HepG2 (cell line): Measurements from ENCODE around the gene NLRC5.

Experiments used
- ERF ChIP-seq: IDR thresholded peaks from 2 replicates; pipeline ENCODE4 v1.6.1; 2018; ENCODE audit warnings: missing biosample characterization, missing genetic modification reagents
- ZNF761 ChIP-seq: sonication (generic); formaldehyde crosslinking; conservative IDR thresholded peaks from 2 replicates; pipeline ENCODE4 v1.4.0; 2020; ENCODE audit warnings: mild to moderate bottlenecking, missing genetic modification reagents

GRCh38 chr16:57054338-57054737, 65.0 kb downstream of the NLRC5 start:
- TF ChIP-seq ZNF761 (CRISPR knock-in tag) (no peak), ERF (CRISPR knock-in tag) (no peak)
